NCI-H2227 (cell line): ENCODE measurements around the gene SPSB3.

Experiments used
- DNase-seq: peaks from one replicate; lab custom pipeline; 2025; ENCODE audit not compliant: unreplicated experiment; lab: John Stamatoyannopoulos, UW

The SPSB3 gene

GRCh38 chr16:1765826-1766225 is 16.5 kb downstream of the SPSB3 start:
- DNase-seq, result no peak

- no peak for DNase-seq
These were observed 17.4 kb downstream of the SPSB3 start for GRCh38 chr16:1764971-1765370.

- no peak for DNase-seq
These were observed 18.6 kb downstream of the SPSB3 start for GRCh38 chr16:1763521-1764511.

GRCh38 chr16:1762879-1763520 is 19.4 kb downstream of the SPSB3 start:
- DNase-seq, result no peak

- DNase-seq, result no peak
These were observed 20.0 kb downstream of the SPSB3 start for GRCh38 chr16:1762196-1762878.

- DNase-seq, result no peak
These were observed 20.6 kb downstream of the SPSB3 start for GRCh38 chr16:1761751-1762150.

GRCh38 chr16:1760911-1761310 is 21.5 kb downstream of the SPSB3 start:
- no peak for DNase-seq

- DNase-seq, result no peak
These were observed 22.9 kb downstream of the SPSB3 start for GRCh38 chr16:1759511-1759910.

GRCh38 chr16:1758923-1759322 is 23.4 kb downstream of the SPSB3 start:
- DNase-seq, result no peak

- DNase-seq, result no peak
These were observed 24.5 kb downstream of the SPSB3 start for GRCh38 chr16:1757714-1758461.

- DNase-seq, result no peak
These were observed 28.2 kb downstream of the SPSB3 start for GRCh38 chr16:1754204-1754603.

- DNase-seq, result no peak
These were observed 29.5 kb downstream of the SPSB3 start for GRCh38 chr16:1752853-1753252.

GRCh38 chr16:1751946-1752345 is 30.4 kb downstream of the SPSB3 start:
- DNase-seq, result no peak

- no peak for DNase-seq
These were observed 32.9 kb downstream of the SPSB3 start for GRCh38 chr16:1749152-1750117.

GRCh38 chr16:1747934-1748333 is 34.4 kb downstream of the SPSB3 start:
- no peak for DNase-seq

GRCh38 chr16:1746693-1747195 is 35.6 kb downstream of the SPSB3 start:
- DNase-seq, result no peak

GRCh38 chr16:1745900-1746692 is 36.3 kb downstream of the SPSB3 start:
- DNase-seq, result no peak

GRCh38 chr16:1745181-1745899 is 37.0 kb downstream of the SPSB3 start:
- no peak for DNase-seq
